ENCODE data around the gene KLHDC4. TPM values are rescaled to one million over a fixed set of nuclear protein-coding genes. Genes with fewer than 3 reads are reported as not detected.
"Not testable (repeated sequence)": the region's sequence is repeated elsewhere in the genome, so short reads cannot be mapped to it uniquely, and the experiment has no call there.

Gene KLHDC4
- polyA plus RNA-seq, 10 donors = 18.3 to 29.1 (median 23.6) TPM

DNA sequence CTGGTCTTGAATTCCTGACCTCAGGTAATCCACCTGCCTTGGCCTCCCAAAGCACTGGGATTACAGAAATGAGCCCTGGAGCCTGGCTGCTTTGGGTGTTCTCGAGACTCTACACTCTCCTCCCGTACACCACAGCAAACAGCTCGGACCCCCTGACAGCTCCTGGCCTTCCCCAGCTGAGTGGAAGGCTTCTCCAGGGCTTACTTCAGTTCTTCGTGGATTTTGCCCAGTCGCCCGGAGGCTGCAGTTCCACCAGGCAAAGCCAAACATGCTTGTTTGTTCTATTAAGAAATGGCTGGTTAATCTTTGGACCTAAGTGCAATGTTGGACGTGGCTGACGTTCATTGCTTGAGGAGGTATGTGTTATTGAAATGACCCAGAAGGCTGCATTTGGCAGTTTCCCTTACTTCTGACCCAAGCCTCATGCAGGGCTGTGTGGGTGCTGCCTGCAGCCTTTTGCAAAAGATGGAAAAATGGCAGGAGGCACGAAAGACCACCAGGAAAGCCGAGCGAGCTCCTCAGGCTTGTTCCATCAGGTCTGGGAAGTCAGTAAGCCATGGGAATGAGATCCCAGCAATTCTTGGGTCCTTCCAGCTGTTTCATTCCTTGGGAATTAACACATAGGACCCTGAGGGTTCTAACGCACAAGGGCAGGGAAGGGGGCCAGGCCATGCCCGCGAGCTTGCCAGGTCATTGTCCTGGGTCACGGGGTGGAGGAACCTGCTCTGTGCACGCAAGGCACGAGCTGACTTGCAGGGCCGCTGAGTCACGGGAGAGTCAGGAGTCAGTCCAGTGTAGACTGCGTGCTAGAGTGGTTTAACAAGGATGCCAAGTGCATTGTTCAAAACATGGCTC is 23.9 kb upstream of the KLHDC4 start:
- no peak for DNase-seq

DNA sequence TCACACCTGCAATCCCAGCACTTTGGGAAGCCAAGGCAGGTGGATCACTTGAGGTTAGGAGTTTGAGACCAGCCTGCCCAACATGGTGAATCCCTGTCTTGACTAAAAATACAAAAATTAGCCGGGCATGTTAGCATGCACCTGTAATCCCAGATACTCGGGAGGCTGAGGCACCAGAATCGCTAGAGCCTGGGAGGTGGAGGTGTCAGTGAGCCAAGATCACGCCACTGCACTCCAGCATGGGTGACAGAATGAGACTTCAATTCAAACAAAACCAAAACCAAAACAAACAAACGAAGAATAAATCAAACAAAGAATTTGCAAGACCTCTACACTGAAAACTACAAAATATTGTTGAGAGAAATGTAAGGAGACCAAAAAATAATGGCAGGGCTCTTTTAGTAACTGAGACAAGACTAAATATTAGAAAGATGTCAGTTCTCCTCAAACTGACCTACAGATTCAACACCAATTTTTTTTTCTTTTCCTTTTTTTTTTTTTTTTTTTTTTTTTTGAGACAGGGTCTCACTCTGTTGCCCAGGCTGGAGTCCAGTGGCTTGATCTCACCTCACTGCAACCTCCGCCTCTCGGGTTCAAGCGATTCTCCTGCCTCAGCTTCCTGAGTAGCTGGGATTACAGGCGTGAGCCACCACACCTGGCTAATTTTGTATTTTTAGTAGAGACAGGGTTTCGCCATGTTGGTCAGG is 23.1 kb upstream of the KLHDC4 start:
- not testable (repeated sequence) for DNase-seq

DNA sequence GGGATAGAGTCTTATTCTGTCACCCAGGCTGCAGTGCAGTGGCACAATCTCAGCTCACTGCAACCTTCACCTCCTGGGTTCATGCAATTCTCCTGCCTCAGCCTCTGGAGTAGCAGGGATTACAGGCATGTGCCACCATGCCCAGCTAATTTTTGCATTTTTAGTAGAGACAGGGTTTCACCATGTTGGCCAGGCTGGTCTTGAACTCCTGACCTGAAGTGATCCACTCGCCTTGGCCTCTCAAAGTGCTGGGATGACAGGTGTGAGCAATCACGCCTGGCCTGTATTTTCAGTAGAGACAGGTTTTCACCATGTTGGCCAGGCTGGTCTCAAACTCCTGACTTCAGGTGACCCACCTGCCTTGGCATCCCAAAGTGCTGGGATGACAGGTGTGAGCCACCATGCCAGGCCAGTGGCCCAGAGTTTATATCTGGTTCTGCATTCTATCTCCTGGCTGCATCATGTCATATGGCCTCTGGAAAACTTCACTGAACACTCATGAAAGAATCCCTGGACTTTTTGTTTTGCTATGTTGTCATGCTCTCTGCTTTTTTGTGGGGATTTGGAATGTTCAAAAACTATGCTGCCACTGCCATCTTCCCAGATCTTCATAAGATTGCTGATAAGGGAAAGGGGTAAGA is 21.8 kb upstream of the KLHDC4 start:
- DNase-seq = not testable (repeated sequence)

DNA sequence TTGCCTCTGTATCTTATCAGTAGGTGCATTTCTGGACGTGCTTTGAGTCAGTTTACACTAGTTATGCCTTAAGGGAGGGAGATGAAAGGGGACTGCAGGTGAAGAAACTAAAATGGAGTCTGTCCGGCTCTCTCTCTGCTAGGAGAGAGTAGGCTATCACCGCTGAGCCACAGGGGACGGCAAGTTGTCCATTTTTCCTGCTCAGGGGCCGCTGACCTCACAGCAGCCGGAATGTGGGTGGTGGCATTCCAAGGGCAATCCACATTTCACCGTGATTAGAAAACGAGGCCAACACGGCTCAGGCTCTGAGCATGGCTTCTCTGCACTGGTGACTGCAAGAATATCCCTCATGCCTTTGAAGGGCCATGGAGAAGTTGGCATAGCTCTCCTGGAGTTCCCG is 19.0 kb upstream of the KLHDC4 start:
- DNase-seq = no peak

DNA sequence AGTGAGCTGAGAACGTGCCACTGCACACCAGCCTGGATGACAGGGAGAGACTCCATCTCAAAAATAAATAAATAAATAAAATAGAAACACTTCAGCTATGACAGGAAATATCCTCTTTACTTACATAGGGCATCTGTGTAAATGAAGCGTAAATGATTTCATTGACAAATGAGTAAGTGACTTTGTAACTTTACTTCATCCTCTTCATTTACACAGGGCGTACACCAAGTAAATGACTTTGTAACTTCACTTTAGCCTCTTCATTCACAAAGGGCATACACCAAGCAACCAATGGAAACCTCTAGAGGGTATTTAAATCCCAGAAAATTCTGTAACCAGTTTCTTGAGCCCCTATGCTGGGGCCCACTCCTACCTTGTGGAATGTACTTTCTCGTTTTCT is 16.2 kb upstream of the KLHDC4 start:
- DNase-seq = no peak

DNA sequence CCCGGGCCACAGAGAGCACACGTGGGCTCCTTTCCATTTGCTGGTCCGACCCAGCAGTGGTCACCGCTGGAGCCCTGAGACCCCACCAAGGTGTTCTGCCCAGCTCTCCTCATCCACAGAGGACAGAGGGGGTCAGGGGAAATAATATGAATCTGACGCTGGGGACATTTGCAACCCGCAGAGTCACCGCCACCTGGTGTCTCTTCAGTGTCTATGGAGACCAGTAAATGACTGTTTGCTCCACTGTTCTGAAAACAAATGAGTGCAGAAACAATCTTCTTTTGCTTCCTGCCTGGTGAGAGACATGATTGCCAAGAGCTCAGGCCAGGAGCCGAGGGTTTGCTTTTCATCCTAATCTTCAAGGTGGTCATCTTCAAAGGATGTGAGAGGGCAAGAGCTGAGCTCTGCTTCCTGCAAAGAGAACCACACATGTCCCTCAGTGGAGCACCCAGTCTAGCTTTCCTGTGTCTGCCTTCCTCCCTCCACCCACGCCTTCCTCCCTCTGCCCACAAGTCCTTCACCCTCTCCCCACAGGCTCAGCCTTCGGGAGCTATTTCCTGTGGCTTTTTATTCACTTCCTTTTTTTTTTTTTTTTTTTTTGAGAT is 14.7 kb upstream of the KLHDC4 start:
- DNase-seq = peak in 1 of 3 donors; percentile 32

DNA sequence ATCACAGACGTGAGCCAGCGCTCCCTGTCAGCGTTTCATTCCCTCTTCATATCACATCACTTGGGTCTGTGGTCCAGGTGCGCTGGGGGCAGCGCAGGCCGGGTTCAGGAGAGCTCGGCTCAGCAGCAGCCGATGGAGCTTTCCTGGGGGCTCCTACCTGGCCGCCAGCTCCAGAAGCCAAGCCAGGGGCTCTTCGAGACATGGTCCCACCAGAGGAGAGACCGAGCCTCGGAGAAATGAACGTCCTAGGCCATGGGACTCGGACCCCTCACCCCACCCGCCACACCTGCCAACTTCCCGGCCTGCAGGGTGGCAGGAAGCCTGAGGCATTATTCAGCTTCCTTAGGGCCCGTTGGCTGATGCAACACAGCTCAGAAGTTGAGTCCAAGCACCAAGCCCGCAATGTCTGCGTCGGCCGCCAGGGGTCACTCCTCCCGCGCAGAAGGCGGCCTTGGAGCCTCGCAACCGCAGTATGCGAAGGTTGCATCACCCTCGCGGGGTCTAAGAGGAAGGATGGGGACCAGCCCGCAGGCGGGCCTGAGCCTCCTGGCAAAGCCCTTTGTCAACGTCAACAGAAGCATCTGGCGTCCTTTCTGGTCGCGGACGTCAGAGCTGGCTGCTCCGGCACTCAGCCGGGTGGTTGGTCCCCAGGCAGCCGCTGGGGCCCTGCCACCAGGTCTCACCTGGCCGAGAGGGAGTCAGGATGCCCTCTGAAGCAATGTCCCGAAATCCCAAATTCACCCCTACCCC is 13.2 kb upstream of the KLHDC4 start:
- peak; percentile 89 to 94 (median 92) for DNase-seq

DNA sequence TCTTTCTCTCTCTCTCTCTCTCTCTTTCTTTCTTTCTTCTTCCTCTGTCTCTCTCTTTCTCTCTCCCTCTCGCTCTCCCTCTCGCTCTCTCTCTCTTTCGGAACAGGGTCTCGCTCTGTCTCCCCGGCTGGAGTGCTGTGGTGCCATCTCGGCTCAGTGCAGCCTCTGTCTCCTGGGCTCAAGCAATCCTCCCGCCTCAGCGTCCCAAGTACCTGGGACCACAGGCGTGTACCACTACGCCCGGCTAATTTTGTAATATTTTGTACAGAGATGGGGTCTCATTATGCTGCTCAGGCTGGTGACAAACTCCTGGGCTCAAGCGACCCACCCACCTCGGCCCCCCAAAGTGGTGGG is 12.7 kb upstream of the KLHDC4 start:
- DNase-seq = no peak

DNA sequence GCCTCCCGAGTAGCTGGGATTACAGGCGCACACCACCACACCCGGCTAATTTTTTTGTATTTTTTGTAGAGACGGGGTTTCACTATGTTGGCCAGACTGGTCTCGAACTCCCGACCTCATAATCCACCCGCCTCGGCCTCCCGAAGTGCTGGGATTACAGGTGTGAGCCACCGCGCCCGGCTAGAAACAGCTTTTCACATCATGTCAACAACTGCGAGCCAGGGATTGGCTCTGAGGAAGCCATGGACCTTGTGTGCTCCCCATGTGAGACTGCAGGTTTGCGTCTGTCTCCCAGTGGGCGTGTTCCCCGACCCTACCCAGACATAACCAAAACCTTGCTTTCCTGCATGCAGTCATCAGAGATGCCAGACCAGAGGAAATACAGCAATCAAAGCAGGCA is 8.1 kb upstream of the KLHDC4 start:
- not testable (repeated sequence) for DNase-seq

DNA sequence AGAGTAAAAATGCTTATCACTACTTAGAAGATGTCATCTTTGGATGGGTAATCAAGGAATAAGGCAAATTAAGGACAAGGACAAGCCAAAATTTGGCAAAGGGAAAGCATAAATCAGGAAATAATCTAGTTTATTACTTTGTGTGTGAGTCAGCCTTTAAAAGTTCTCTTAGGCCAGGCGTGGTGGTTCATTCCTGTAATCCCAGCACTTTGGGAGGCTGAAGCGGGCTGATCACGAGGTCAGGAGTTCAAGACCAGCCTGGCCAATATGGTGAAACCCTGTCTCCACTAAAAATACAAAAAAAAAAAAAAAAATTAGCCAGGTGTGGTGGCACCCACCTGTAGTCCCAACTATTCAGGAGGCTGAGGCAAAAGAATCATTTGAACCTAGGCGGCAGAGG is 1.7 kb upstream of the KLHDC4 start:
- DNase-seq = not testable (repeated sequence)

DNA sequence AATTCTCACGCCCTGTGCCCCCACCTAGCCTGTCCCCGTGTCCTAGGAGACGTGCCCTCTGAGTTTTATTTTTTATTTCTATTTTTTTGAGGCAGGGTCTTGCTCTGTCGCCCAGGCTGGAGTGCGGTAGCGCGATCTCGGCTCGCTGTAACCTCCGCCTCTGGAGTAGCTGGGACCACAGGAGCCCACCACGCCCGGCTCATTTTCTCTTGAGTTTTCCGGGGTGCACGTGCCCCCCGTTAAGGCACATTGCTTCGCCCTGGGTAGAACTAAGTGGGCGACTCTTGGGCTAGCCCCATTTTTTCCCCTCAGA is 655 bp upstream of the KLHDC4 start:
- DNase-seq = no peak

DNA sequence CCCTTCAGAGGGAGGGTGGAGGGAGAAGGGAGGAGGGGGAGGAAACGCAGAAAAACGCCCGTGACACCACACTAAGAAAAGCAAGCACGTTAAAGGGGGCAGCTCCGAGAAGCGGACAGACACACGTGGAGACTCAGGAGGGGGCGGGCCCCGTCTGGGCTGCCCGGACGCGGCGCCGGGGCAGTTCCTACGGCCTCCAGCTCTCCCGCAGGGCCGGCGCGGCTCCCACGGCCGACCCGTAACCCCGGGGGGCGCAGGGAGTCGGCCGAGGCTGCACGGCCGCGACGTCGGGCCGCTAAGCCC is 362 bp downstream of the KLHDC4 start:
- DNase-seq = no peak

DNA sequence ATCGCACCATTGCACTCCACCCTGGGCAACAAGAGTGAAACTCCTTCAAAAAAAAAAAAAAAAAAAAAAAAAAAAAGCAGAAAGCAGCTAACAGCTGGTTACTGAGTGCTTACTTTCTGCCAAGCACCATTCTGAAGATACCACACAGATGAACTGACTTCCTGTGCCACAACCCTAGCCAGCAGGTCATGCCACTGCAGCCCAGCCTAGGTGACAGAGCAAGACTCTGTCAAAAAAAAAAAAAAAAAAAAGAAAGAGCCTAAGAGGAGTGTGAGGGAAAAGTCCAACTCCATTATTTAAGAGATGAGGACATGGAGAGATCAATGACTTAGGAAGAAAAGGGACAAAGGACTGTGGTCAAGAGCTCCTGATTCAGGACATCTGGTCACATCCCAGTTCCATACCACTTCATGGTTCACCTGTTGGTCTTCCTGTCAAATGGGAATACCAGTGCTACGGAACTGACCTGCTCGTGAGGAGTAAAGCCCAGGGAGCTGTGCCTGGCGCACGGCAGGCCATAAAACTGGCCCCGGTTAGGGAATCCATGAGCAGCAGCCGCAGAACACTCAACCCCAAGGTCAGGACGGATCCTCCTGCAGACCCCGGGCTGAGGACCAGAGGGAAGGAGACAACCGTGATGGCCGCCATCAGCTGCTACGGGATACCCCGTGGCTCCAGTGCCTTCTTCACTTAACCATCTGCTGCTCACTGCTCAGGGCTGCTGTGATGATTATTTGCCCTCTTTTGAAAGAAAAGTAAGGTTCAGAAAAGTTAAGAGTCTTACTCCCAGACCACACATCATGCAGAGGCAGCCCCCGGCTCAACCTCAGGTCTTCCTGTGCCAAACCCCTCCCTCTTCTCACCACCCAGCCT is 950 bp downstream of the KLHDC4 start:
- no peak for DNase-seq

DNA sequence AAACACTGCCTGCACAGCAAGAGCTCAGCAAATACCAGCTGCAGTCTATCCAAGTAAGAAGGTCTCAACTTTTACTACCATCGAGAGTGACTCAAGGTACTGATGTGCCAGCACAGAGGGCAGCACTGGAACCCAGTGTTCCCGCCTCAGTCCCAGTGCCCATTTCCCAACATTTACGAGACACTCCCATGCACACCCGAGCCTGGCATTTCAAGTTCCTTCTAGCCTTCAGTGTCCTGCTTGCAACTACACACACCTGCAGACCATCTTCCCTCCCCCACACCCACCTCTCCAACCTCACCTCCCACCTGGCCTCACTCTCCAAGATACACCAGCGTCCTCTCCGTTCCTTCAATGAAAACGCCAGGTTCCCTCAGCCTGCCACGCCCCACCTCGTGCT is 3.2 kb downstream of the KLHDC4 start:
- DNase-seq = no peak

DNA sequence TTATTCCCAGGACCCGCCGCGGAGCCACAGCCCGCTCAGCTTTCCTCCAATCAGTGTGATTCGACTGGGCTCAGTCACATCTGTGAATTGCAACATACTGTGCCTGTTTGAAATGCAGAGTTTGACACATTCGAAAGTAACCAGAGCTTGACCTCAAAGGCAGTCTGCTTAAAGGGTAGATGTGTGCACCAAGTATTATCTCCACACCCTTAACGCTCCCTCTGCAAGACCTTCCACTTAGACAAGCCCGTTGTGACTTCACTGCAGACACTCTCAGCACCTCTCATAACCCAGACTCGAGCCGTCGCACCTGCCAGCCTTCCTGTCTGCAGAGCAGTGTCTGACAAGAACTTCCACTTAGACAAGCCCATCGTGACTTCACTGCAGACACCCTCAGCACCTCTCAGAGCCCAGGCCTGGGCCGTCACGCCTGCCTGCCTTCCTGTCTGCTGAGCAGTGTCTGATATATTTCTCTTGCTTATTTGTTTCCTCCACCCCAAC is 3.7 kb downstream of the KLHDC4 start:
- no peak for DNase-seq

DNA sequence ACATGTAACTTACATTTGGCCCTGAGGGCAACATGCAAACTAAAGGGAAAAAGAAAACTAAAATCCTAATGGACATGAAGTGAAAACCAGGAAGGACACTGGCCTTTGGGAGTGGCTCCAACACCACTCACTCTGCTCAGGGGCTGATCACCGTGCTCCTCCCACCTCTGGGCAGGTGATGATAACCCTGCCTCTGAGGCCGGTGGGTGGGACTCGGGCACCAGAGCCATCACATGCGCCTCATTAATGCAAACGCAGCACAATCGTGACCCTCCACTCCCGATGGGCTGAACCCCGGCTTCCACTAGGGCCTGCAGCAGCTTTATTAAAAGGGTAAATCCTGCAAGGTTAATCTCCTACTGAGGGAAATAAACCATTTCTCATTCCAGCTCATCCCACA is 4.7 kb downstream of the KLHDC4 start:
- no peak for DNase-seq

DNA sequence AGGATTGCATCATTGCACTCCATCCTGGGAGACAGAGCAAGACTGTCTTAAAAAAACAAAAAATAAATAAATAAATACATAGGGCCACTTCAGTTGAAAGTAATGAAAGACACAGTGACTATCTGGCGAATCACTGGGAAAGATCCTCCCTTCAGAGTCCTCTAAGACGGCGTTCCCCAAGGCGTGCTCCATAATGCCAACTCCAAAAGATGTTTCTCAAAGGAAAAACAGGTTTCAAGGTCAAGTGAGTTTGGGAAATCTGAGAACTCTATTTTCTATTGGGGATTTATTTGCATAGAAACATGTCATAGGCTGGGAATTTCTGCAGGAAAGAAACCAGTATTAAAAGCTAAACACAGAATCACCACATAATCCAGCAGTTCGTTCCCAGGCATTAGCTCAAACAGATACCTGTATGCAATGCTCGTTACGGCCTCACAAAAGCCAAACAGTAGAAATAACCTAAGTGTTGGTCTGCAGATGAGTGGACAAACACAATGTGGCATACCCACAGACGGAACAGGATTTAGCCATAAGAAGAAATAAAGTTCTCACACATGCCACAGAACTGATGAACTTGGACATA is 7.9 kb downstream of the KLHDC4 start:
- no peak for DNase-seq

DNA sequence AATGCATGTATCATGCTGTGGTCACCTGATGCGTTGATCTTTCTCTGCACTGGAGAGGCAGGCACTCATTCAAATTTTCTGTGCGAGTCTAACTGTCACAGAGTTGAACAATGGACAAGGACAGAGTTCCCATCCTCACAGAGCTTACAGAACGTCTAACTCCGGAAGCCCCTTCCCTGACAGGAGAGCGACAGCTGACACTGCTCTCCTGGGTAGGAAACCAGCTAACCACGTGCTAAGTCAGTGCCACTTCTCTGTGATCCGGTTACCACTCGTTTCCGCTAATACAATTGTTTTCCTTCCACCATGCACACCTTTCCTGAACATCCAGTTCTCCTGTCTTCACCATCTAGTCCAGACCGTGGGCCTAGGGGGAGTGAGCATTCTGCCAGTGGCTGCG is 11.3 kb downstream of the KLHDC4 start:
- DNase-seq = no peak

DNA sequence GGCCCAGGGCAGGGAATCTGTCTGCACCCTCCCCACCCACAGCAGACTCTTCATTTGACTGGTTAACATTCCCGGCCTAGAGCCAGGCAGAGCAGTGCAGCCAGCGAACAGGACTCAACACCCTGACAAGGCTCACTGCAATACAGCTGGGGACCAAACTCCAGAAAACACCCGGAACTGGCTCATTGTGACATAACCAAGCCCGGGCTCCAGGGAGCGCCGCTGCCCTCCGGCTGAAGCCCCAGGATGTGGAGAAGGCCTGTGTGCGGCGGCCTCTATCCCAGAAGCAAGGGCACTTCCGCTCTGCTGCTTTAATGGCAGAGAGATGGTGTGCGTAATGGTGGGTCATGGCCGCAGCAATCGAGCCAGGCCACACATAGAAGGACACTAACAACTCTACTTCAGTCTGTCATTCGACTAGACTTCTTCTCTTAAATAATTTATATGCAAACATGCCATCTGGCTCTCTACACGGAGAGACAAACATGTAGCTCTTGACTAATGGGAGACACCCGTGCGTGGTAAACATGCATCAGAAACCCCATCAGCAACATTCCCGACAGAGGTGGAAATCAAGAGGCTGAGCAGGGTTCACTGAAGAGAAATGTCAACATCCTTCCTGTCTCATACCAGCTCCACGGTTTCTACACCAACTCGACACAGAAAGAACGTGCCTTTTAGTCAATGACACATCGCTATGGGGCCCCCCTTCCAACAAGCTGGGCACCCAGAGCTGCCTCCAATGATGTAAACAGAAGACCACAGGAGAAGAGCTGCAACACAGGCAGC is 18.0 kb downstream of the KLHDC4 start:
- no peak for DNase-seq

DNA sequence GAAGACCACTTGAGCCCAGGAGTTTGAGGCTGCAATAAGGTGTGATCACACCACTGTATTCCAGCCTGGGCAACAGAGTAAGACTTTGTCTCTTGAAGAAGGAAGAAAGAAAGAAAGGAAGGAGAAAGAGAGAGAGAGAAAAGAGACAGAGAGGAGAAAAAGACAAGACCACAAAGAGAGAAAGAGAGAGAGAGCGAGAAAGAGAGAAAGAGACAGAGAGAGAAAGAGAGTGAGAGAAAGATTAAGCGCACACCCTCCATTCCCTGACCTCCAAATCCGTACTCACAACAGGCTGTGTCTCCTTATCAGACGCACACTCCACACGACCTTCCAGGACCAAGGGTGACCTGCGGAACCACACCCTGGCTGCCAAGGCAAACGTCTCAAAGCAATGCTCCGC is 19.6 kb downstream of the KLHDC4 start:
- DNase-seq = no peak

Measured in muscle of back (tissue), 11 donors.